ENCODE measurements around the gene SIL1.
"Not testable (repeated sequence)": the region's sequence is repeated elsewhere in the genome, so short reads cannot be mapped to it uniquely, and the experiment has no call there.

SIL1 gene

DNA sequence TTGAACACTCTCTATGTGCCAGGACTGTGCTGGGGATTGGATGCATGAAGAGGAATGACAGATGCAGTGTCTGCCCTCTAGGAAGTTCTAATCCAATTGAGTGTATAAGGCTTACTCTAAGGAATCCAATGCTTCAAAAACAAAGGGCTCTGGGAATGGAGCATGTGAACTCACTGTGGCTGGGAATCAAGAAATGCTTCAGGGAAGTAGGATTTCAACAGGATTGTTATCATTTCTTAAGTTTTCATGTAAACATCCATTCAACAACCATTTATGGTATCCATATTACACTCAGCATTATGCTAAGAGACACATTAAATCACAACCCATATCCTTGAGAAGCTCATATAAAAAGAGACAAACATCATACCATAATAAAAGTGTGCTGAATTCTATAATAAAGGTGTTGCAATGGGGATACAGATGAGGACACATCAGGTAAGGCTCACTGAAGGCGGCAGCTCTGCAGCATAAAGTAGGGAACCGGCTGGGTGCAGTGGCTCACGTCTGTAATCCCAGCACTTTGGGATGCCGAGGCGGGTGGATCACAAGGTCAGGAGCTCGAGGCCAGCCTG, 11.3 kb downstream of the SIL1 start:
- H3K27ac Mint-ChIP-seq, result no peak overlapping the region
- H3K4me3 Mint-ChIP-seq, result no peak overlapping the region
- ATAC-seq (no peak), DNase-seq (ENCODE audit: low spot score in 2 of 2) (no peak)
- H3K4me1 Mint-ChIP-seq, result peaks cover 20% of the 10 kb centered on the region
- no peaks in the 10 kb centered on the region for H3K9me3 Mint-ChIP-seq
- no peaks in the 10 kb centered on the region for H3K36me3 Mint-ChIP-seq

DNA sequence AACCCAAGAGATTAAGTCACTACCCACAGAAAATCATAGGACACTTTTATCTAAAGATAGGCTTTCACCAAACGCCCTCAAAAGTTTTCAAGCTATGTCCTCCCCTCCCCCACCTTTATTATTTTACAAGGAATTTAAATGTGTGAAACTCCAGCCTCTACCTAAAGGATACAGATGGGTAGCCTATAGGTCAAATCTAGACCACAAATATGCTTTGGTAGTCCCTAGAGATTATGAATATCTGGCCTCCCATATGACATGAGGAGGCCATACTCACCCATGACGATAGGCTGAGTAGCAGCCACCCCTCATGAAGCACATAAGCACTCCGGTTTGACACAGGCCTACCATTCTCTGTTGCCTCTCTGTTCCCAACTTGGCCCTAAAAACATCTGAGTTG, 11.9 kb downstream of the SIL1 start:
- Mint-ChIP-seq H3K36me3 (no peaks in the 10 kb centered on the region), H3K4me1 (peaks cover 23% of the 10 kb centered on the region), H3K4me3 (no peak overlapping the region), H3K9me3 (no peaks in the 10 kb centered on the region), H3K27ac (no peak overlapping the region)
- ATAC-seq, result no peak
- DNase-seq (ENCODE audit: low spot score in 2 of 2), result no peak

DNA sequence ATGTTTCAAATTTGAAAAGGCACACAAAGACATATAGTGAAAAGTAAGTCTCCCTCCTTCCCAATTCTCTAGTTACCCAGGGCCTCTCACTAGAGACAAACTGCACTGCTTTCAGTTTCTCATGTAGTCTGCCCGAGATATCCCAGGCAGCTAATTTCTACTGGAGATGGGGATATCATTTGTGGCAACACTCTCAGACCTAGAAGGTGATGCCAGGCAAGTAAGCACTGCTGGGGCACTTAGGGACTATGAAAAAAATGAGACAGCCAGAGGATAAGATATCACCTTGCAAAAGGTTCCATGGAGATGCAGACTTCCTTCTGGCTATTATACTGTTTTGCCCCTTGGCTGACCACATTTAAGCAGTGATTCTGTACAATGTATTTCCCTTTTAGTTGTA, 12.6 kb downstream of the SIL1 start:
- no peaks in the 10 kb centered on the region for H3K9me3 Mint-ChIP-seq
- DNase-seq (ENCODE audit: low spot score in 2 of 2) (no peak), ATAC-seq (no peak)
- no peak overlapping the region for H3K27ac Mint-ChIP-seq
- H3K36me3 Mint-ChIP-seq, result no peaks in the 10 kb centered on the region
- H3K4me3 Mint-ChIP-seq, result no peak overlapping the region
- H3K4me1 Mint-ChIP-seq, result peaks cover 23% of the 10 kb centered on the region

DNA sequence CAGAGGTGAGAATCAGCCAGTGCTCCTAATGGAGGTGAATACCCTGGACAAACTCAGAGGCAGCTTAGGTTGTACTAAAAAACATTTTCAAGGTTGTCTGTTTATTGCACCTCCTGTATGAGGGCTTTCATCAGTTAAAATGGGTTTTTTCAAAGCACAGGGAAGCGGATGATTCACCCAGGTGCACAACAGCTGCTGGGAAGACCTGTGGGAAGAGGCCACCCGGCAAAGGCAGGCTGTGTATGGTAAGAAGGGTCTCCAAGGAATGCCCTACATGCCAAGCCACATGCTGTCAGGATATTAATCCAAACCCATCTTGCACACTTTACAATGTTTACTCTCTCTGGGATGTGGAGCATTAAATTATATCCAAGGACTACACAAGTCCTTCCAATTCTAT, 14.7 kb downstream of the SIL1 start:
- Mint-ChIP-seq H3K36me3 (no peaks in the 10 kb centered on the region), H3K4me1 (peaks cover 28% of the 10 kb centered on the region), H3K4me3 (no peak overlapping the region), H3K27ac (no peak overlapping the region), H3K9me3 (no peaks in the 10 kb centered on the region)
- DNase-seq (ENCODE audit: low spot score in 2 of 2), result no peak
- ATAC-seq, result no peak

DNA sequence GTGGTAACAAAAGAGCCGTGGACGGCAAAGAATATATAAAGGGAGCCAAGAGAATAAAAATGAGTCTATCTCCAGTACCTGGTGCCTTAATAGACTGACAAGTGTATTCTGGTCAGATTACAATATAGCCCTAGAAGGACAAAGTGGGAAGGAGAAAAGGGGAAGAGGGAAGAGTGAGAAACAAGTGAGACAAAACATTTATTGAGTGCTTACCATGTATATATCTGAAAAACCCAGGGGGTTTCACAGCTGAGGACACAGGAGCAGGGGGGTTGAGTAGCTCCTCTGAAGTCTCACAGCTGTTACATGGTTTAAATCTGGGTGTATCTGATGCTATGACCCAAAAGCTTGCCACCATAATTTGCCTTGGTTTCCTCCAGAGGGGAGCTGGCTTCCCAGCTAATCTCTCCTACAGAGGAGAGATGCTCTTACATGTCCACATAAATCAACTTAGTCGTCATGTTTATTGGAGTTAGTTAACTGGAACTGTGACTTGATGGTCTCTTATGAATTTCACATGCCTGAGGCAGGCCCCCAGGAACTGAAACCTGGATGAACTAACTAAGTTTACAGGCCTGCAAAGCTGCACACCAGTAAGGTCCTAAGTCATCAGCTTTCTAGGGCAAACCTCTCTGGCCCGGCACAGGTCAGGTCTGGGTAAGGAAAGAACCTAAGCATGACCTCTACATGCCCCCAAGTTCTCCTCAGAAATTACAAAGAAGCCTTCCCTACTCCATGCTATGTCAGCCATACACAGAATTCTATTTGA, 15.5 kb downstream of the SIL1 start:
- Mint-ChIP-seq H3K4me3 (no peak overlapping the region), H3K27ac (no peak overlapping the region)
- no peak for ATAC-seq

DNA sequence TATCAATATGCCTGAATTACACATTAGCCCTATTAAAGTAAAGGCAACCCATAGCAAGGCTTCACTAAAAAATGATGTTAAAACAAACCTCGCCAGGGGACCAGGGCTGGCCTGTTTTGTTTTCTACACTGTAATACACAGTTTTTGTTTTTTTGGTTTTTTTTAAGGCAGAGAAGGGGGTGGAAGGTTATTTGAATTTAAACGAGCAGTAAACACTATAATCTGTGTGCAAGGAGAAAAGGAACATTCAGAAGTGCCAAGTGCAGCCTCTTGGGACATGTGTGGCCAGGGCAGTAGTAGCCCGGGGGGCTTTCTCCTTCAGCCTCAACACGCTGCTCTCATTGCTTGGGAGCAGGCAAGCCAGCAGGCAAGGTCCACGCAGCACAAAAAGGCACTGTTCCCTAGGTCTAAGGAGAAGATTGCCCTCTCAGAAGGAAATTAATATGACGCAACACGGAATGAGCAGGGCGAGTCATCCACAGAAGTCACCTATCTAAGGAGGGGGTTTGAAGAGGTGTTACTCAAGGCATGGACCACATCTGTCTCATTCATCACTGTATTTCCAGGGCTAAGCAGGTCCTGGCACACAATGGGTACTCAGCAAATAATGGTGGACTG, 16.2 kb downstream of the SIL1 start:
- Mint-ChIP-seq H3K4me3 (no peak overlapping the region), H3K36me3 (no peaks in the 10 kb centered on the region), H3K9me3 (no peaks in the 10 kb centered on the region), H3K4me1 (peaks cover 33% of the 10 kb centered on the region), H3K27ac (no peak overlapping the region)
- DNase-seq (ENCODE audit: low spot score in 2 of 2) (no peak), ATAC-seq (no peak)

More for the DNA sequence above, 15.5 kb downstream of the SIL1 start:
- no peak for DNase-seq (ENCODE audit: low spot score in 2 of 2)
- Mint-ChIP-seq H3K4me1 (peaks cover 33% of the 10 kb centered on the region), H3K36me3 (no peaks in the 10 kb centered on the region), H3K9me3 (no peaks in the 10 kb centered on the region)

DNA sequence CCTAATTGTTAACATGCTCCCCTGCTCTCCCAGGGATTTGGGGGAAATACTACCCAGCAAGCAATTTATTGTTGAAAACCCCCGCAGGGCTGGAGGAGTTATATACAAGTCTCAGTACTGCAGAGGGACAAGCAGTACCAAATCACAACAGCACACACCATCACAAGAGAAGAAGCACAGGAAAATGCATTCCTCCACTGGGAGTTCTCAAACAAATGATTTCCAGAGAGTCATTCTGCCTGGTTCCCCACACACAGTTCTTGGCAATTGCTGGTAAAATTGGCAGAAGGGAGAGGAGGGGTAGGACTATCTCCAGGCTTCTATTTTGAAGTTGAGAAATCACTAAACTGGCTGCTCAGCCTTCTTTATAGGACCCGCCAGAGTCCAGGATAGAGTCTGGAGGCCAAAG, 16.8 kb downstream of the SIL1 start:
- H3K36me3 Mint-ChIP-seq, result no peaks in the 10 kb centered on the region
- no peak overlapping the region for H3K27ac Mint-ChIP-seq
- peaks cover 33% of the 10 kb centered on the region for H3K4me1 Mint-ChIP-seq
- DNase-seq (ENCODE audit: low spot score in 2 of 2) (no peak), ATAC-seq (no peak)
- no peaks in the 10 kb centered on the region for H3K9me3 Mint-ChIP-seq
- H3K4me3 Mint-ChIP-seq, result no peak overlapping the region

DNA sequence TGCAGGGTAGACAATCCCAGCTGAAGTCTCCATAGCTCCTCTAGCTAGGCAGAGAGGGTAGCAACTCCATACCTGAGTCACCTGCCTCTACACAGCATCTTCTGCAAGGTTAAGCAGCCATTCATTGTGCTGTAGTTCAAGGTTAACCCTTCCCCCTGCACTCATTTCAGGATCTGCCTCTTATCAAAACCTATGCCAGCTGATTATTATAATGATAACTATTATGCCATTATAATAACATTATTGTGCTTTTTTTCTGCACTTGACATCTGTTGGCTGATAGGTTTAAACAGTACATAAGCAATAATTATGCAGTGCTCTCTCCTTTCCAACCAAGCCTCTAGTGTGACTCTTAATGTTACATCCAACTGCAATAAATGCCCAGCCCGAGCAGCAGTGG, 17.3 kb downstream of the SIL1 start:
- H3K27ac Mint-ChIP-seq, result no peak overlapping the region
- no peaks in the 10 kb centered on the region for H3K36me3 Mint-ChIP-seq
- no peak overlapping the region for H3K4me3 Mint-ChIP-seq
- H3K4me1 Mint-ChIP-seq, result peaks cover 33% of the 10 kb centered on the region
- ATAC-seq (no peak), DNase-seq (ENCODE audit: low spot score in 2 of 2) (no peak)
- H3K9me3 Mint-ChIP-seq, result no peaks in the 10 kb centered on the region

DNA sequence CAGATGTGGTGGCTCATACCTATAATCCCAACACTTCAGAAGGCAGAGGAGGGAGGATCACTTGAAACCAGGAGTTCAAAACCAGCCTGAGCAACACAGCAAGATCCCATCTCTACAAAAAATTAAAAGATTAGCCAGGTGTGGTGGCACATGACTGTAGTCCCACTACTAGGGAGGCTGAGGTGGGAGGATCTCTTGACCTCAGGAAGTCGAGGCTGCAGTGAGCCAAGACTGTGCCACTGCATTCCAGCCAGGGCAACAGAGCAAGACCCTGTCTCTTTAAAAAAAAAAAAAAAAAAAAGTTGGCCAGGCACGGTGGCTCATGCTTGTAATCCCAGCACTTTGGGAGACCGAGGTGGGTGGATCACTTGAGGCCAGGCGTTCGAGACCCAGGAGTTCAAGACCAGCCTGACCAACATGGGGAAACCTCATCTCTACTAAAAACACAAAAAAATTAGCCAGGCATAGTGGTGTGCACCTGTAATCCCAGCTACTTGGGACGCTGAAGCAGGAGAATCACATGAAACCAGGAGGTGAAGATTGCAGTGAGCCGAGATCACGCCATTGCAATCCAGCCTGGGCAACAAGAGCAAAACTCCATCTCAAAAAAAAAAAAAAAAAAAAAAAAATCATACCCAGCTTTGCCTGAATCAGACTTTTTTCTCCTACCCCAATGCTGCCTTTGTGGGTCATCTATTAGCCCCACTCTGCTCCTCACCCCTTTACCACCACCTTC, 18.2 kb downstream of the SIL1 start:
- not testable (repeated sequence) for H3K9me3 Mint-ChIP-seq; DNase-seq (ENCODE audit: low spot score in 2 of 2); H3K36me3 Mint-ChIP-seq; H3K4me3 Mint-ChIP-seq; H3K27ac Mint-ChIP-seq; ATAC-seq
- peaks cover 33% of the 10 kb centered on the region for H3K4me1 Mint-ChIP-seq

DNA sequence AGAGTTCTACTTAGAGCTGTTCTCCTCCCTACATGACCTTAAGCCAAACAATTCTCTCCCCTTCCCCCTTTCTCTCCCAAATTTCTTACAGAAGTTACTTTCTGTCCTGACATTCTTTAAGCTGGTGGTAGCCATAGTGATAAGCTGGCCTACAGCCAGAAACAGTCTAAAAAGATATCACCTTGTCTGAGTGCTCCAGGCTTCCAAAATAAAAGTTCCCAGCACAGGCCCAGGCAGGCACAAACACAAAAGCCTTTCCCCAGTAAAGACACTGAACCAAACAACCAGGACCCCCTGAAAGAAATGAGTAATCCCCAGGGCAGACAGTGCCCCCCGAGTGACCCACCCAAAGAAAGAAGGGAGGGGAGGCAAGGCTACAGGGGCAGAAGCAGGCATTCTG, 19.2 kb downstream of the SIL1 start:
- Mint-ChIP-seq H3K4me1 (peaks cover 33% of the 10 kb centered on the region), H3K9me3 (no peaks in the 10 kb centered on the region), H3K27ac (peak overlapping the region; percentile 2), H3K4me3 (no peak overlapping the region), H3K36me3 (no peaks in the 10 kb centered on the region)
- DNase-seq (ENCODE audit: low spot score in 2 of 2) (no peak), ATAC-seq (no peak)

DNA sequence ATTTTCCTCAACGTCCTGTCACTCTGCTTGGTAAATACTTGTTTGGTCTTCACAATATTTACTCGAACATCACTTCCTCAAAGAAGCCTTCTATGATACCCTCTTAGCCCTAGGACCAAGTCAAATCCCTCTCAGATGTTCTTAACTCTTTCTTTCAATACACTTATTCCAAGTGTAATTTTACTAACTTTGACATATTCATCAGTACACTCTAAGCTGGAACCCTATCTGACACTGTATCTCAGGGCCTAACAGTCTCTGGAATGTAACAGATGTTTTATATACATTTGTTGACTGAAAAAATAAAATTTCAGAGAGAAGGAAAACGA, 19.6 kb downstream of the SIL1 start:
- DNase-seq (ENCODE audit: low spot score in 2 of 2) (no peak), ATAC-seq (no peak)
- Mint-ChIP-seq H3K4me1 (peaks cover 33% of the 10 kb centered on the region), H3K4me3 (no peak overlapping the region), H3K27ac (peak overlapping the region; percentile 2), H3K9me3 (no peaks in the 10 kb centered on the region), H3K36me3 (no peaks in the 10 kb centered on the region)

DNA sequence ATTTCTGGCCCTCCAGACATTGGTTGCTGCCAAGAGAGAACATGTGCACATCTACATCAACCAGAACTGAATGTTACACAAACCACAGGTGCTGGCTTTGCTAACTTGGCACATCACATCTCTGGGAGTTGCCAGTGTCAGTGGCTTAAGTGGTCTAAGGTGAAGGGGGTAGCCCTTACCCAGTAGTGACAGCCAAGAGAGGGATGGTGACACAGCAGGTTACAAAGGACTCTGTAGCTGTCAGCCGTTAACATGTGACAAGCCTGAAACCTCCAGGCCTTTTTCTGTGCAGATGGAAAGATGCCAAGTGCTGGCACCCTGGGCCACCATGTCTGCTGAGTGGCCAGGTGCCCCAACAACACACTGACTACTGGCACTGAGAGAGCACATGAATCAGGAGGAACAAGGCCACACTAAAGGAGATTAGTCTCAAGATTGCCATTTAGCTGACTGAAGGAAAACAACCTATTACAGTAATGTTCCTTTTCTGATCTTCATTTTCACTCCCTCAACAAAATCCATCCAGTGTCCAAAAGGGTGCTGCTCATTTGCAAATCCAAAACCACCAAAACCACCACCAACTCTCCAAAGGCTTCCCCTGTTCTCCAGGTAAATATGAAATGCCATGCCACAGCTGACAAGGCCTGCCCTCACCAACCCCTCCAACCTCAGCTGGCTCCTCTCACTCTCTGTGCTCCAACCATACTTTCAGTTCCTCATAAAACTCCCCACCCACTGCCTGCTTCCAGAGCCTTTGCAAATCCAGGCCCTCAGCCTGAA, 20.2 kb downstream of the SIL1 start:
- peak overlapping the region; percentile 2 for H3K27ac Mint-ChIP-seq
- no peak for DNase-seq (ENCODE audit: low spot score in 2 of 2)
- H3K9me3 Mint-ChIP-seq, result no peaks in the 10 kb centered on the region
- no peak overlapping the region for H3K4me3 Mint-ChIP-seq
- ATAC-seq, result peak; percentile 57
- H3K36me3 Mint-ChIP-seq, result no peaks in the 10 kb centered on the region
- peaks cover 33% of the 10 kb centered on the region for H3K4me1 Mint-ChIP-seq

DNA sequence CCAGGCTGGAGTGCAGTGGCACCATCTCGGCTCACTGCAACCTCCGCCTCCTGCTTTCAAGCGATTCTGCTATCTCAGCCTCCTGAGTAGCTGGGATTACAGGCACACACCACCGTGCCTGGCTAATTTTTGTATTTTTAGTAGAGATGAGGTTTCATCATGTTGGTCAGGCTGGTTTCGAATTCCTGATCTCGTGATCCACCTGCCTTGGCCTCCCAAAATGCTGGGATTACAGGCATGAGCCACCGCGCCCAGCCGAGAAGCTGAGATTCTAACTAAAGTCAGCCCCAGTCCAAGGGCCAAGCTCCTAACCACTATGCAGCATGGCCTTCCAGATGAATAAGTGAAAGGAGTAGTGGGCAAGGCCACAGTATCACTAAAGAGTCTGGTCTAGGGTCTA, 20.9 kb downstream of the SIL1 start:
- not testable (repeated sequence) for H3K27ac Mint-ChIP-seq; DNase-seq (ENCODE audit: low spot score in 2 of 2); H3K9me3 Mint-ChIP-seq; H3K4me3 Mint-ChIP-seq; H3K36me3 Mint-ChIP-seq; ATAC-seq
- peaks cover 31% of the 10 kb centered on the region for H3K4me1 Mint-ChIP-seq

DNA sequence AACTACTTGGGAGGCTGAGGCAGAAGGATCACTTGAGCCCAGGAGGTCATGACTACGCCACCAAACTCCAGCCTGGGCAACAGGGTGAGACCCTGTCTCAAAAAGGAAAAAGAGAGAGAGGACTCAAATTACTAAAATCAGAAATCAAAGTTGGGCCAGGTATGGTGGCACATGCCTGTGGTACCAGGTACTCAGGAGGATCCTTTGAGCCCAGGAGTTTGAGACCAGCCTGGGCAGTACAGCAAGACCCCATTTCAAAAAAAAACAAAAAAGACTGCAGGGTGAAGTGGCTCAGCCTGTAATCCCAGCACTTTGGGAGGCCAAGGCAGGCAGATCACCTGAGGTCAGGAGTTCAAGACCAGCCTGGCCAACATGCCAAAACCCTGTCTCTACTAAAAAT, 23.8 kb downstream of the SIL1 start:
- H3K4me3 Mint-ChIP-seq; DNase-seq (ENCODE audit: low spot score in 2 of 2); ATAC-seq; H3K27ac Mint-ChIP-seq; H3K36me3 Mint-ChIP-seq; H3K9me3 Mint-ChIP-seq: not testable (repeated sequence)
- peaks cover 14% of the 10 kb centered on the region for H3K4me1 Mint-ChIP-seq

DNA sequence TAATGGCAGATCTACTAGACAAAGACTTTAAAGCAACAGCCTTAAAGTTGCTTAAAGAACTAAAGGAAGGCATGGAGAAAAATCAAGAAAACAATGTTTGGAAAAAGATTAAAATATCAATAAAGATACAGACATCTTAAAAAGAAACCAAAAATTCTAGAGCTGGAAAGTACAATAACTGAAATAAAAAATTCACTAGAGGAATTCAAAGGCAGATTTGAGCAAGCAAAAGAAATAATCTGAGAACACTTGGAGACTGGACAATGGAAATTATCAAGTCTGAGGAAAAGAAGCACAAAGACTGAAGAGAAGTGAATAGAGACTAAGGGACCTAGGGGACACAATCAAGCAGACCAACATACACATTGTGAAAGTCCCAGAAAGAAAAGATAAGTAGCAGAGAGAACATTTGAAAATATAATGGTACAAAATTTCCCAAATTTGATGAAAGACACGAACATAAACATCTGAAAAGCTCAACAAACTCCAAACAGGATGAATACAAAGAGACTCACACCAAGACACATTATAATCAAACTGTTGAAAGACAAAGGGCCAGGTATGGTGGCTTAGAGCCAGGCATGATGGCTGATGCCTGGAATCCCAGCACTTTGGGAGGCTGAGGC, 26.3 kb downstream of the SIL1 start:
- ATAC-seq (no peak), DNase-seq (ENCODE audit: low spot score in 2 of 2) (no peak)
- H3K27ac Mint-ChIP-seq, result no peak overlapping the region
- H3K9me3 Mint-ChIP-seq, result peaks cover 5% of the 10 kb centered on the region
- H3K36me3 Mint-ChIP-seq, result no peaks in the 10 kb centered on the region
- no peaks in the 10 kb centered on the region for H3K4me1 Mint-ChIP-seq
- H3K4me3 Mint-ChIP-seq, result no peak overlapping the region

All from stimulated activated effector memory CD8-positive, alpha-beta T cell treated with anti-CD3 and anti-CD28 coated beads, Interleukin-12 subunit alpha, Interleukin-12 subunit beta, amount 100 ng/mL, for 72 hours (primary cell).